Measurements from ENCODE around the gene ABCB9. TPM values are rescaled to one million over a fixed set of nuclear protein-coding genes. Genes with fewer than 3 reads are reported as not detected.

The ABCB9 gene
- total RNA-seq, 1 donor from 2014 or later = 8.8 TPM

GRCh38 chr12:122937622-122938091 is 28.6 kb downstream of the ABCB9 start:
- Mint-ChIP-seq H3K4me3 (ENCODE audit: unreplicated experiment) (no peak overlapping the region), H3K27me3 (ENCODE audit: unreplicated experiment) (peaks cover 2% of the 10 kb centered on the region), H3K4me1 (ENCODE audit: low read depth, unreplicated experiment) (no peaks in the 10 kb centered on the region), H3K36me3 (ENCODE audit: unreplicated experiment) (no peaks in the 10 kb centered on the region), H3K27ac (ENCODE audit: unreplicated experiment) (no peak overlapping the region), H3K9me3 (ENCODE audit: unreplicated experiment) (peaks cover 2% of the 10 kb centered on the region)
- TF ChIP-seq CTCF (IDR thresholded peaks at IDR 0.05; ENCODE audit: partially characterized antibody, unreplicated experiment) = no peak
- no peak for DNase-seq

- no peak for TF ChIP-seq CTCF (IDR thresholded peaks at IDR 0.05; ENCODE audit: partially characterized antibody, unreplicated experiment)
- peaks cover 6% of the 10 kb centered on the region for H3K27me3 Mint-ChIP-seq (ENCODE audit: unreplicated experiment)
- H3K4me3 Mint-ChIP-seq (ENCODE audit: unreplicated experiment) = no peak overlapping the region
- no peak for DNase-seq
- no peaks in the 10 kb centered on the region for H3K4me1 Mint-ChIP-seq (ENCODE audit: low read depth, unreplicated experiment)
- H3K36me3 Mint-ChIP-seq (ENCODE audit: unreplicated experiment) = no peaks in the 10 kb centered on the region
- H3K27ac Mint-ChIP-seq (ENCODE audit: unreplicated experiment) = no peak overlapping the region
- peaks cover 2% of the 10 kb centered on the region for H3K9me3 Mint-ChIP-seq (ENCODE audit: unreplicated experiment)
Observed at GRCh38 chr12:122935318-122935717, 30.9 kb downstream of the ABCB9 start.

- H3K36me3 Mint-ChIP-seq (ENCODE audit: unreplicated experiment) = no peaks in the 10 kb centered on the region
- H3K9me3 Mint-ChIP-seq (ENCODE audit: unreplicated experiment) = peaks cover 2% of the 10 kb centered on the region
- H3K4me1 Mint-ChIP-seq (ENCODE audit: low read depth, unreplicated experiment) = no peaks in the 10 kb centered on the region
- no peak overlapping the region for H3K4me3 Mint-ChIP-seq (ENCODE audit: unreplicated experiment)
- H3K27me3 Mint-ChIP-seq (ENCODE audit: unreplicated experiment) = peaks cover 6% of the 10 kb centered on the region
- no peak for DNase-seq
- no peak overlapping the region for H3K27ac Mint-ChIP-seq (ENCODE audit: unreplicated experiment)
- no peak for TF ChIP-seq CTCF (IDR thresholded peaks at IDR 0.05; ENCODE audit: partially characterized antibody, unreplicated experiment)
Observed at GRCh38 chr12:122934722-122935121, 31.5 kb downstream of the ABCB9 start.

DNA sequence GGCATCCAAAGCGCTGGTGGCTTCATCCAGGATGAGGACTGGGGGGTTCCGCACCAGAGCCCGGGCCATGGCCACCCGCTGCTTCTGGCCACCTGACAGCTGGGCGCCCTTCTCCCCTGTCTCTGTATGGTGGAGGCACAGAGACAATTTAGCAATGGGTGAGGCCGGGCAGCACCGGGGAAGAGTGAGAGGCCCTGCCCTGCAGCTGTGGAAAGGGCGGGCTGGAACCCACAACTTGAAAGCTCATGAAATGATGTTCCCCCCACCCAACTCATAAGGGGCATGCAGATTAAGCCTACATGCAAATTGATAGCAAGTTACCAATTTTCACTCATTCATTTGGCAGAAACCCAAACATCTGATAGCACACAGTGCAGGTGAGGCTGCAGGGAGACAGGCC is 34.1 kb downstream of the ABCB9 start:
- H3K27ac Mint-ChIP-seq (ENCODE audit: unreplicated experiment) = no peak overlapping the region
- H3K4me3 Mint-ChIP-seq (ENCODE audit: unreplicated experiment) = no peak overlapping the region
- no peaks in the 10 kb centered on the region for H3K36me3 Mint-ChIP-seq (ENCODE audit: unreplicated experiment)
- DNase-seq = no peak
- H3K9me3 Mint-ChIP-seq (ENCODE audit: unreplicated experiment) = no peaks in the 10 kb centered on the region
- no peaks in the 10 kb centered on the region for H3K4me1 Mint-ChIP-seq (ENCODE audit: low read depth, unreplicated experiment)
- peaks cover 6% of the 10 kb centered on the region for H3K27me3 Mint-ChIP-seq (ENCODE audit: unreplicated experiment)
- TF ChIP-seq CTCF (IDR thresholded peaks at IDR 0.05; ENCODE audit: partially characterized antibody, unreplicated experiment) = no peak

DNA sequence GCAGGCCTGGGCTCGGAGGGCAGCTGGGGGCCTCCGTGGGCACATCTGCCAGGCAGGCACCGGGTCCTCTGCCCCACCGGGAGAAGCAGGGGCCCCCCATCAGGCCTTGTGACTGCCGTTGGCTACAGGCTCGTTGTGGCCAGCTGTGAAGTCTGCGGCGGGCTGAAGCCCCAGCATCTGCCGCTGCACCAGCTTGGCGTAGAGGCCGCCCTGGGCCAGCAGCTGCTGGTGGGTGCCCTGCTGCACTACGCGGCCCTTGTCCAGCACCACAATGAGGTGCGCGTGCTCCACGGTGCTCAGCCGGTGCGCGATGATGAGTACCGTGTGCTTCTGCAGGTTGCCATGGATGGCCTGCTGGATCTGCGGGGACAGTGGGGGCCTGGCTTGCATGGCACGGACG is 36.5 kb downstream of the ABCB9 start:
- DNase-seq = no peak
- Mint-ChIP-seq H3K36me3 (ENCODE audit: unreplicated experiment) (no peaks in the 10 kb centered on the region), H3K9me3 (ENCODE audit: unreplicated experiment) (no peaks in the 10 kb centered on the region), H3K27ac (ENCODE audit: unreplicated experiment) (no peak overlapping the region), H3K27me3 (ENCODE audit: unreplicated experiment) (peaks cover 6% of the 10 kb centered on the region), H3K4me1 (ENCODE audit: low read depth, unreplicated experiment) (no peaks in the 10 kb centered on the region), H3K4me3 (ENCODE audit: unreplicated experiment) (no peak overlapping the region)
- TF ChIP-seq CTCF (IDR thresholded peaks at IDR 0.05; ENCODE audit: partially characterized antibody, unreplicated experiment) = no peak

All from glutamatergic neuron (in vitro differentiated cells).